ENCODE data around the gene NPC1. TPM values are rescaled to one million over a fixed set of nuclear protein-coding genes. Genes with fewer than 3 reads are reported as not detected.
"Not testable (repeated sequence)": the region's sequence is repeated elsewhere in the genome, so short reads cannot be mapped to it uniquely, and the experiment has no call there.

The NPC1 gene
- total RNA-seq, 1 donor from 2014 or later, result 29.5 TPM

- no peak for DNase-seq (ENCODE audit: low read depth in 2 of 2)
These were observed 62.7 kb downstream of the NPC1 start for GRCh38 chr18:23523429-23524212.

DNA sequence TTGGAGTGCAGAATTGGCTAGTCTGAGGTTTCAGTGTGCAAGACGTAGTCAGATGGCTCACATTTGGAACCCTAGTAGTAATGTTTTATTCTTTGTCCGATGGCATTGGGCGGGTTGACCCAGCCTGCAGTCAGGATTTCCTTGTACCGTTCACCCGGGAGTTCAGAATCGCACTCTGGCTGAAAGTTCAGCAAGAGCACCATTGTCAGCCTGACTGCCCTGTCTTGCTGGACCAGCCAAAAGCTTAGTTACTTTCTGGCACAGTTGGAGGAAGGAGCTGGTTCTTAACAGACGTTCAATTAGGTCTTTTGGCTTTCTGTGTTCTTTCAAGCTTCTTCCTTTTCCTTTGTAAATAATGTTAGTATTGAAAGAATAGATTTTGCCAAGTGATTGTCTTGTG is 64.4 kb downstream of the NPC1 start:
- DNase-seq (ENCODE audit: low read depth in 2 of 2), result peak in 1 of 2 donors; percentile 53

DNA sequence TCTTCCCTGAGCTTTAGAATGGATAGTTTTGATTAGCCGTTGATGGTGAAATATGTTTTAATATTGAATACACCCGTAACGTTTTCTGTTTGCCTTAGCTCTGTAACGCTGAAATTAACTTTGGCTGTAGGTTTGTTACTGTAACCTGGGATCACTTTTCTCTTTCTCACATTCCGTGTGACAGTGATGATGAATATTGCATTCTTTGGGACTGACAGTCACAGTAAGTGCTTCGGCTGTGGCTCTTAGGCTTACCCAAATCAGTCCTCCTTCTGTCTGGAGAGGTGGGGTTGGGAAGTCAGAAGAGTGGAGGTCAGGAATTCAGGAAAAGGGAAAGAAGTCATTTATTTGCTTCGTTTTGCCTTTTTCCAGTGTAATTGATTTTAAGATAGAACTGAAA is 65.0 kb downstream of the NPC1 start:
- no peak for DNase-seq (ENCODE audit: low read depth in 2 of 2)

- DNase-seq (ENCODE audit: low read depth in 2 of 2), result peak; percentile 89 to 95
These were observed 66.6 kb downstream of the NPC1 start for GRCh38 chr18:23519734-23520133.

- peak; percentile 72 to 81 for DNase-seq (ENCODE audit: low read depth in 2 of 2)
These were observed 70.3 kb downstream of the NPC1 start for GRCh38 chr18:23515911-23516546.

DNA sequence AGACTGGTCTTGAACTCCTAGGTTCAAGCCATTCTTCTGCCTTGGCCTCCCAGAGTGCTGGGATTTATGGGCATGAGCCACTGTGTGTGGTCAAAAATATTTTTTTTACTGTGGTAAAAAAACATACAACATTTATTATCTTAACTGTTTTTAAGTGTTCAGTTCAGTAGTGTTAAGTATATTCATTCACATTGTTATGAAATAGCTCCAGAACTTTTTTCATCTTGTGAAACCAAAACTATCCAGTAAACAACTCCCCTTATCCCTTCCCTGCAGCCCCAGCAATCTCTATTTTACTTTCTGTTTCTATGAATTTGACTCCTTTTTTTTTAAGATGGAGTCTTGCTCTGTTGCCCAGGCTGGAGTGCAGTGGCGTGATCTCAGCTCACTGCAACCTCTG is 73.7 kb downstream of the NPC1 start:
- DNase-seq (ENCODE audit: low read depth in 2 of 2), result no peak

GRCh38 chr18:23512216-23512615 is 74.1 kb downstream of the NPC1 start:
- DNase-seq (ENCODE audit: low read depth in 2 of 2), result not testable (repeated sequence)

DNA sequence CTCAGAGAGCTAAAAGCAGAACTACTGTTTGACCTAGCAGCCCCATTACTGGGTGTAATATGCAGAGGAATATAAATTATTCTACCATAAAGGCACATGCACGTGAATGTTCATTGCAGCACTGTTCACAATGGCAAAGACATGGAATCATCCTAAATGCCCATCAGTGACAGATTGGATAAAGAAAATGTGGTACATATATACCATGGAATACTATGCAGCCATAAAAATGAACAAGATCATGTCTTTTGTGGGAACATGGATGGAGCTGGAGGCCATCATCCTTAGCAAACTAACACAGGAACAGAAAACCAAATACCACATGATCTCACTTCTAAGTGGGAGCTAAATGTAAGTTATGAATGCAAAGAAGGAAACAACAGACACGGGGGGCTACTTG is 75.4 kb downstream of the NPC1 start:
- not testable (repeated sequence) for DNase-seq (ENCODE audit: low read depth in 2 of 2)

DNA sequence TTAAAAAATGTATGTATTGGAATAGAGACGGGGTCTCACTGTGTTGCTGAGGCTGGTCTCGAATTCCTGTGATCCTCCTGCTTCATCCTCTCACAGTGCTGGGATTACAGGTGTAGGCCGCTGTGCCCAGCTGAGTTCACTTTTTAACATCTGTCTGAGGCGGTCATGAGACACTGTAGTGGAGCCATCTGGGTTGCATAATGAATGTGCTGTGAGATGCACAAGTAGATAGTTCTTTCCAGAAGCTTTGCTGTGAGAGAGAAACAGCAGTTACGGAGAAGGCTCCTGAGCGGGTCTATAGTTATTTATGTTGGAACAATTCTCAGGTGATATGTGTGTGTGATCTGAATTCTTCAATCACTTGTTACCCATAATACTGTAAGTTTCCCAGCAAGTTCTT is 79.9 kb downstream of the NPC1 start:
- DNase-seq (ENCODE audit: low read depth in 2 of 2), result no peak

- no peak for DNase-seq (ENCODE audit: low read depth in 2 of 2)
These were observed 81.6 kb downstream of the NPC1 start for GRCh38 chr18:23504720-23505119.

DNA sequence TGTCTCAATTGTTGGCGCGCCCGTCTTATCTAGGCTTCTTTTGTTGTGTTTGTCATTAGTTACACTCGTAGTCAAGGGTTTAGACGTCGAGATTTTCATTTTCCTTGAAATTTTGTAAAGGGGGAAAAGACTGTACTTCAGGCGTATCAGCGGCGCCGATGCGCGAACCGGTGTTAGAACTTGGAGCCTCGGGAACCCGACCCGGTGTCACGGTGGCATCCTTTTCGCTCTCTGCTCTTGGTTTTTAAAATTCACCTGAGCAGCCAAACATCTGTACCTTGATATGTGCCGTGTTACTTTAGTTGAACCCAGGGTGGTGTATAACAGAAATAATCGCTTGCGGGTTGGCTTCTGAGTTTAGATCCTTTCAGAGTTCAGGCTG is 82.4 kb downstream of the NPC1 start:
- DNase-seq (ENCODE audit: low read depth in 2 of 2), result no peak

DNA sequence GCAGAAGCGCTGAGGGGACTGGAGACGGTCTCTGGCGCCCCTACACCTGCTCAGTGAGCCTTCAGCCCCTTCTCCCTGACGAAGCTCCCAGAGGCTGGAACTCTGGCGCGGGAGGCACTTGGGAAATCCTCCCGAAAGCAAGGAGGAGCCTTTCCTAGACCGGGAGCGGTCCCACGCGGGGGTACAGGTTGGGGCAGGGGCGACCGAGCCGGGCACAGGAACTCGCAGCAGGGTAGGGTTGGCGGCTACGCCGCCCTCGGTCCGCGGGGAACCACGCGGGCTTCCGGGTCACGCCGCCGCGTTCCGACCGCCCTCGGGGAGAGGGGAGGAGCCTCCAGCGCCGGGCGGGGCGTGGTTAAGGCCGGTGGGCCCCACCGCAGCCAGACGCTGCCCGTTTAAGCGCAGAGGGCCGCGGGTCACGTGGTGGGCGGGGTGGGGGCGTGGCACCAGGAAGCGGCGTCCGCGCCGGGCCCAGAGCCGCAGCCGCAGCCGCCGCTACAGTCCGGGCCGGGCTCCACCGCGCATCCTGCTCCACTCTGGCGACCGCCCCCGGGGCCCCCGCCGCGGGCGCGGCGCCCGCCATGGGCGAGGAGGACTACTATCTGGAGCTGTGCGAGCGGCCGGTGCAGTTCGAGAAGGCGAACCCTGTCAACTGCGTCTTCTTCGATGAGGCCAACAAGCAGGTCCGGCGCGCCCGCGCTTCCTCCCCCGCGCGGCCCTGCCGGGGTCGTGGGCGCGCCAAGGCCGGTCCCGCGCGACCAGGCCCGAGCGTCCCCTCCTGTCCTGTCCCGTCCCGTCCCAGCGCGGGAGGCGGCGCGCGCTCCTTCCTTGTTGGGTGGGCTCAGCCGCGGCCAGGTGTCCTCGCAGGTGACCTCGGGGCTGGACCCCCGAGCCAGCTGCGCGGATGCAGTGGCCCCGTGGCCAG is 83.0 kb downstream of the NPC1 start, which contains the start of gene RMC1:
TSS of gene RMC1 (plus strand) at position 474 of the 925 bp plus-strand sequence. CDS start at position 582, 108 bp downstream.
- DNase-seq (ENCODE audit: low read depth in 2 of 2), result peak; percentile 83 to 96

DNA sequence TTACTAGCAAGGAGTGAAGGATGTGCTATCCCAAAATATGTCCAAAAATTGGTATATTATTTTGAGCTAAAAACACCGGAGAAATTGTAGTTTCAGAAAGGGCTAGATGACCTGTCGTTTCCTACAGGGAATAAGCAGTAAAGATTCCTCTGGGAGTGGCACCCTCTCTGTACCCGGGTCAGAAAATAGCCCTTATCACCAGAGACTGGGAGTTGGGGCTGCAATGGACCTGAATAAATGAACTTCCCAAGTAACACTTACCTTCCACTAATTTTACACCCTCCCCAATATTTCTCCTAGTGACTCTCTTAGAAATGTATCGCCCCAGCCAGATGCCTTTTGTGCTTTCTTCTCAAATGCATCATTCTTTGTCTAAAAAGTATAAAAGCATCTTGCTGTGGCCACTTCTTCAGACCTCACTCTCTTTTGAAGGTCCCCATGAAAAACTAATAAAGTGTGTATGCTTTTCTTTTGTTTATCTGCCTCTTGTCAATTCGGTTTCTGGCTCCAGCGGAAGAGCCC is 83.7 kb downstream of the NPC1 start:
- DNase-seq (ENCODE audit: low read depth in 2 of 2), result no peak

DNA sequence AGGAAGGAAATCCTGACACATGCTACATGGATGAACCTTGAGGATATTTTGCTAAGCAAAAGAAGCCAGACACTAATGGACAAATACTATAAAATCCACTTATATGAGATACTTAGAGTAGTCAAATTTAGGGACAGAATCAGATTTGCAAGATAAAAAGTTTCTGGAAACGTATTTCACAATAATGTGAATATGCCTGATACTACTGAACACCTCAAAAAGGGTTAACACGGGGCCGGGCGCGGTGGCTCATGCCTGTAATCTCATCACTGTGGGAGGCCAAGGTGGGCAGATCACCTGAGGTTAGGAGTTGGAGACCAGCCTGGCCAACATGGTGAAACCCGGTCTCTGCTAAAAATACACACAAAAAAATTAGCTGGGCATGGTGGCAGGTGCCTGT is 84.7 kb downstream of the NPC1 start:
- DNase-seq (ENCODE audit: low read depth in 2 of 2), result no peak

GRCh38 chr18:23499291-23499781 is 87.0 kb downstream of the NPC1 start:
- DNase-seq (ENCODE audit: low read depth in 2 of 2), result no peak

- peak in 1 of 2 donors; percentile 75 for DNase-seq (ENCODE audit: low read depth in 2 of 2)
These were observed 87.4 kb downstream of the NPC1 start for GRCh38 chr18:23498877-23499276.

DNA sequence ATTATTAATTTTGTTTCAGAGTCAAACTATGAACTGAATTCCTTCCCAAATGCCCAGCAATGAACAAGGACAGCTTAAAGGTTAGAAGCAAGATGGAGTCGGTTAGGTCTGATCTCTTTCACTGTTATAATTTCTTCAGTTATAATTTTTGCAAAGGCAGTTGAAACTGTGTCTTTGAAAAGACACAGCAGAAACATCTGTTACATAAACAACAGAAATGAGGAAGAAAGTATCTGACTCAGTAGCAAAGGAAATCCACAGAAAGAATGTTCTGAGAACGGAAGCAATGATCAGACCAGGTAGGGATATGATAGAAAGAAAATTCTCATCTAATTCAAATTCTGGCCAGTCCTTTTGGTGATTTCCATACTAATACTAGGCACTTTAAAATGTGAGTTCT is 88.2 kb downstream of the NPC1 start:
- DNase-seq (ENCODE audit: low read depth in 2 of 2), result no peak

DNA sequence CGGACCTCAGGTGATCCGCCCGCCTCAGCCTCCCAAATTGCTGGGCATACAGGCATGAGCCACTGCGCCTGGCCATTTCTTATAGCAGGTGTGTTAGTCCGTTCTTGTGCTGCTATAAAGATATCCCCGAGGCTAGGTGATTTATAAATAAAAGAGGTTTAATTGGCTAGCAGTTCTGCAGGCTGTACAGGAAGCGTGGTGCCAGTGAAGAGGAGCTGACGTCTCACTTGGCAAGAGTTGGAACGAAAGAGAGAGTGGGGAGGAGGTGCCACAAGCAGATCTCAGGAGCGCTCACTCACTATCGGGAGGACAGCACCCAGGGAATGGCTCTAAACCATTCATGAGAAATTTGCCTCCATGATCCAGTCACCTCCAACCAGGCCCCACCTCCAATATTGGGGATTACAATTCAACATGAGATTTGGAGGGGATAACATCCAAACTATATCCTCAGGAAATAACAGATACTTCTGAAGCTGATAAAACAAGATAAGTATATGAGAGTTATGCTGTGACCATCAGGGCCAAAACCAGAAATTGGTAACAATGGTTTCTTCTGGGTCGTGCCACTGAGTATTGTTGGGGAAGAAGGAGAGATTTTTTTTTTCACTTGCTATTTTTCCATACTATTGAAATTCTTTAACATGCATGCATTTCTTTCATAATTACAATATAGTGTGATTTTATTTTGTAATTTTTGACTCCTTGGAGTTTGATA is 90.4 kb downstream of the NPC1 start:
- peak; percentile 50 to 67 for DNase-seq (ENCODE audit: low read depth in 2 of 2)

GRCh38 chr18:23494992-23495391 is 91.3 kb downstream of the NPC1 start:
- DNase-seq (ENCODE audit: low read depth in 2 of 2), result no peak

GRCh38 chr18:23493654-23494053 is 92.7 kb downstream of the NPC1 start:
- no peak for DNase-seq (ENCODE audit: low read depth in 2 of 2)

- not testable (repeated sequence) for DNase-seq (ENCODE audit: low read depth in 2 of 2)
These were observed 96.7 kb downstream of the NPC1 start for GRCh38 chr18:23489586-23489985.

All from dermis microvascular lymphatic vessel endothelial cell (primary cell).